Fibroblast of skin of right biceps (primary cell): ENCODE results near the gene CDH24.

ENCODE experiments used
- DNase-seq: peaks from one replicate; pipeline ENCODE4 v3.0.0-alpha.2; 2013

The CDH24 gene

GRCh38 chr14:23060536-23061260 is 3.4 kb upstream of the CDH24 start:
- DNase-seq = no peak

- no peak for DNase-seq
Observed at GRCh38 chr14:23058654-23059504, 1.6 kb upstream of the CDH24 start.

- peak; percentile 83 for DNase-seq
Observed at GRCh38 chr14:23057757-23058653, 685 bp upstream of the CDH24 start.

- DNase-seq = peak; percentile 67
Observed at GRCh38 chr14:23056145-23056955, 970 bp downstream of the CDH24 start.

GRCh38 chr14:23055621-23056144 is 1.6 kb downstream of the CDH24 start:
- DNase-seq = no peak

GRCh38 chr14:23055147-23055550 is 2.2 kb downstream of the CDH24 start:
- no peak for DNase-seq

GRCh38 chr14:23054000-23054811 is 3.1 kb downstream of the CDH24 start:
- DNase-seq = no peak

GRCh38 chr14:23053426-23053825 is 3.9 kb downstream of the CDH24 start:
- DNase-seq = no peak

- no peak for DNase-seq
Observed at GRCh38 chr14:23052671-23053070, 4.6 kb downstream of the CDH24 start.

GRCh38 chr14:23052182-23052623 is 5.1 kb downstream of the CDH24 start:
- no peak for DNase-seq

GRCh38 chr14:23051141-23052057 is 5.9 kb downstream of the CDH24 start:
- no peak for DNase-seq

GRCh38 chr14:23049011-23049410 is 8.3 kb downstream of the CDH24 start:
- DNase-seq = no peak

GRCh38 chr14:23047751-23048693 is 9.3 kb downstream of the CDH24 start:
- DNase-seq = no peak

GRCh38 chr14:23047034-23047634 is 10.2 kb downstream of the CDH24 start:
- DNase-seq = no peak

GRCh38 chr14:23045419-23046357 is 11.6 kb downstream of the CDH24 start:
- peak; percentile 41 for DNase-seq

GRCh38 chr14:23044840-23045239 is 12.5 kb downstream of the CDH24 start:
- no peak for DNase-seq

GRCh38 chr14:23043754-23044153 is 13.6 kb downstream of the CDH24 start:
- no peak for DNase-seq
